Measurements from ENCODE around the gene CRMP1.
"Not testable (repeated sequence)": the region's sequence is repeated elsewhere in the genome, so short reads cannot be mapped to it uniquely, and the experiment has no call there.

Gene CRMP1

DNA sequence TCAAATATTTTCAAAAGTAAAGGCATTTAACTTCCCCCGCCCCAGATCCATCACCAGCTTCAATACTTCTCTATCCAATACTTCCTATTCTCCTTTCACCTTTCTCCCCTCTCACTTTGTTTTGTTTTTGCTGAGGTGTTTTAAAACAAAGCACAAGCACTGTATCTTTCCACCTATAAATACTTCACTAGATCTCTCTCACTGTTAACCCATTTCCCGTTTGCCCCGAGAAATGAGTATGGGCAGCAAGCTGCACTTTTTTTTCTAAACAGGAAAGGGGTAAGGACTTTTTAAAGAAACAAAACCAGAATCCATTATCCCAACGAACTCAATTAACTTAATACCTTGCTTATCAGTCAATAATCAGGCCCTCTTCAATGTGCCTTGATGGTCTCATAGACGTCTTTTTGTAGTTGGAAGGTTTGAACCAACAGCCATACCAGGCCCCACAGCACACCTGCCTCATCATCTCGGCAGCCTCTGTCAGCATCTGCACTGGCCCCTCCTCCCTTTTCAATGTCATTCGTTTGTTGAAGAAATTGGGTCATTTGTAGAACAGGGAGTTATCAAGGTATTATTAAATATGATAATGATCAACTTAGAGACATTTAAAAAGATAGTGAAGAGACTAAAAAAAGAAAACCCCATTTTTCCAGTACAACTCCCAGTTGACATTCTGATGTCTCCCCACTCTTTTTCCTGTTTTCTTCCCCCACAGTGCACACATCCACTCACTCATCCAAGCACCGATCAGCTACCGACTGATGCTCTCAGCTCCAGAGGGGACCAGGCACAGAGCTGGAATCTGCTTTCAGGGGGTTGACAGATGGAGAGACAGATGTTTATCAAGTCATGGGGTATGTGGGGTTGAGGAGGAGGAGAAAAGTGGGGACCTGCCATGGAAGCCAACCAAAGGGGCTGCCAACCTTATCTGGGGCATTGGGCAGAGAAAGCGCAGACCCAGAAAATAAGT is 25.8 kb downstream of the CRMP1 start:
- TF ChIP-seq SUZ12 (IDR thresholded peaks at IDR 0.05; ENCODE audit: extremely low read depth, insufficient read depth, insufficient read length) (no peak), ZNF274 (IDR thresholded peaks at IDR 0.05; ENCODE audit: low read depth, low read length) (no peak), YY1 (IDR thresholded peaks at IDR 0.05; ENCODE audit: insufficient read depth, insufficient read length) (no peak)
- no peaks in the 10 kb centered on the region for H3K9me3 ChIP-seq (ENCODE audit: insufficient read depth, low read length)
- DNase-seq (ENCODE audit: low read depth, low spot score): no peak
- H3K36me3 ChIP-seq (ENCODE audit: insufficient read depth, insufficient read length, low read length): peaks cover 44% of the 10 kb centered on the region
- H3K27me3 ChIP-seq (ENCODE audit: insufficient read depth, insufficient read length): no peaks in the 10 kb centered on the region
- no peak overlapping the region for H3K9ac ChIP-seq (ENCODE audit: insufficient read length, low read depth)
- peaks cover 8% of the 10 kb centered on the region for H3K4me1 ChIP-seq (ENCODE audit: insufficient read depth, insufficient read length)
- no peak overlapping the region for H3K4me3 ChIP-seq (ENCODE audit: insufficient read length, low read depth)

DNA sequence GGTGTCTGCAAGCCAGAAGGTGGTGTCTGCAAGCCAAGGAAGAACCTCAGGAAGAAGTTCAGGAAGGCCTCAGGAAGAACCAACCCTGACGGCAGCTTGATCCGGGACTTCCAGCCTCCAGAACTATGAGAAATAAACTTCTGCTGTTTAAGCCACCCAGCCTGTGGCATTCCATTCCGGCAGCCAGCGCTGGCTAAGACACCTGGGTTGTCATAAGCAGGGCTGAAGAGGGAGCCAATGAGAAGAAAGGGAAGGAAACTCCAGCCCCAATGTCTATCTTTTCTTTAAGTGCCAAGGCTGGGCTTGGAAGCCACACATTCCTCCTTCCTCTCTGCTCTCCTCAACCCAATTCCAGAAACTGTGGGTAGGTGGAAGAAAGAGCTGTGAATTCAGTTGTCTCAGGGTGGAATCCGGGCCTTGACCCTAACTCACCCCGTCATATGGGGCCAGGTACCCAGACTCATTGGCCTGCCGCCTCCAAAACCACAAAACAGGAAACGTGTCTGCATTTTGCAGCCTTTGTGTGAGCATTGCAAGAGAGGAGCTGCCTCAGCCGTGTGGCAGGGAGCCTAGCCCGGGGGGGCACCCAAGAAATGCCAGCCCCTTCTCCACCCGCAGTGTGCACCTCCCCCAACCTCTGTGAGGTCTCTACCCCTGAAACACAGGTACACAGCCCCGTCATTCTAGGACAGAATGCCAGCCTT is 26.8 kb downstream of the CRMP1 start:
- Histone ChIP-seq H3K4me1 (ENCODE audit: insufficient read depth, insufficient read length) (peaks cover 8% of the 10 kb centered on the region), H3K4me3 (ENCODE audit: insufficient read length, low read depth) (no peak overlapping the region), H3K36me3 (ENCODE audit: insufficient read depth, insufficient read length, low read length) (peaks cover 47% of the 10 kb centered on the region), H3K27me3 (ENCODE audit: insufficient read depth, insufficient read length) (no peaks in the 10 kb centered on the region), H3K9ac (ENCODE audit: insufficient read length, low read depth) (no peak overlapping the region), H3K9me3 (ENCODE audit: insufficient read depth, low read length) (no peaks in the 10 kb centered on the region)
- TF ChIP-seq YY1 (IDR thresholded peaks at IDR 0.05; ENCODE audit: insufficient read depth, insufficient read length) (no peak), ZNF274 (IDR thresholded peaks at IDR 0.05; ENCODE audit: low read depth, low read length) (no peak), SUZ12 (IDR thresholded peaks at IDR 0.05; ENCODE audit: extremely low read depth, insufficient read depth, insufficient read length) (no peak)
- no peak for DNase-seq (ENCODE audit: low read depth, low spot score)

DNA sequence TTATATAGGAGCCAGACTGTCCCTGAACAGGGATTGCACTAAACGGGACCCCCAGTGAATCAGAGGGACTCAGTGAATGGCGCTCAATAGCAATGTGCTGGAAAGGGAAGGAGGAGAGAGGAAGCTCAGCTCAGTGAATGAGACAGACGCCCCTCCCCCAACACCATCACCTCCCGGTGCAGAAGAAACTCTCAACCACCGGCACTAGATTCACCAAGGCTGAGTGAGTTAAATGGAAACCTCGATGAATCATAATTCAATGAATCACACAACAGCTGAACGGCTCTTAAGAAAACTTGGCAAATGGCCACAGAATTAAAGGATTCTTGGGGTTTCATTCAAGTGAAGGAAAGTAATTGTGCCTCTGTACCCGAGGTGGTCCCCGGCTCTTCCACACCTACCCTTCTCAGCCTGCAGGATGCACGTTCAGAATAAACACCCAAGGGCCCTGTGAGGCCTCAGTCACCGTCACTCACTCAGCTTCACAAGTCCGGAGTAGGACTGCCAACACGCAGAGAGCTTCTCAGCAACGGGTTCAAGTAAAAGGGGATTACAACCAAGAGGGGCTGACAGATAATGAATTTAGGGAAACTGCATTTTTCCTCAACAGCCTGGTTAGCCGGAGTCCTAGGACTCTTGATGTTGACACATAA is 29.3 kb downstream of the CRMP1 start:
- no peaks in the 10 kb centered on the region for H3K27me3 ChIP-seq (ENCODE audit: insufficient read depth, insufficient read length)
- H3K4me3 ChIP-seq (ENCODE audit: insufficient read length, low read depth): no peak overlapping the region
- peaks cover 58% of the 10 kb centered on the region for H3K36me3 ChIP-seq (ENCODE audit: insufficient read depth, insufficient read length, low read length)
- no peak overlapping the region for H3K9ac ChIP-seq (ENCODE audit: insufficient read length, low read depth)
- H3K4me1 ChIP-seq (ENCODE audit: insufficient read depth, insufficient read length): peaks cover 8% of the 10 kb centered on the region
- DNase-seq (ENCODE audit: low read depth, low spot score): no peak
- TF ChIP-seq YY1 (IDR thresholded peaks at IDR 0.05; ENCODE audit: insufficient read depth, insufficient read length): no peak
- TF ChIP-seq SUZ12 (IDR thresholded peaks at IDR 0.05; ENCODE audit: extremely low read depth, insufficient read depth, insufficient read length): no peak
- TF ChIP-seq ZNF274 (IDR thresholded peaks at IDR 0.05; ENCODE audit: low read depth, low read length): no peak
- no peaks in the 10 kb centered on the region for H3K9me3 ChIP-seq (ENCODE audit: insufficient read depth, low read length)

DNA sequence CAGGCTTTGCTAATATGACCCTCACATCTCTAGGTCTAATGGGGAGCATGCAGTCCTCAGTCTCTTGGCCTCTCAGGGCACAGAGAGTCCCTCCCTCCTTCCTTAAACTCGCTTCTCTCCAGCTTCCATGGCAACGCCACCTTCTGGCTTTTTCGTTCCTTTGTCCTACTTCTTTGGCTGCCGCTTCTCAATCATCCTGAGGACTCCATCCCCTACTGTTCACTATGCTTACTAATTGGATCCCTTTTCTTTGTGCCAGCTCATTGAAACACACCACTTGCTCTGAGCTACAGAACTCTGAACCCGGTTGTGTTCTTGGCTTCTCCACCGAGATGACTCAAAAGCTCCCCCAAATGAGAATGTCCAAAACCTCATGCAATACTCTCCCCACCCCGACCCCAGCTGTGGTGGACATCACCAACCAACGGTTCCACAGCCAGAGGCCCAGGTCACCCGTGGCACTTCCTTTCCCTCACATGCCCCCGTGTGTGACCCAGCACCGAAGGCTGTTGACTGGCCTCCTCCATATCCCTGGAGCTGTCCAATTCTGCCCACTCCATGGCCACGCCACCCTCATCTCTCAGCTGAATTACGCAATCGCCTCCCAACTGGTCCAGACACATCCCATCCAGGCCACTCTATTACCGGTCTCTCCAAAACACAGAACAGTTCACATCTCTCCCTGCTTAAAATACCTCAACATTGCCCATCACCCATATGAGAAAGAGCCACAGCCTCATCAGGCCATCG is 34.7 kb downstream of the CRMP1 start:
- H3K27me3 ChIP-seq (ENCODE audit: insufficient read depth, insufficient read length): no peaks in the 10 kb centered on the region
- TF ChIP-seq YY1 (IDR thresholded peaks at IDR 0.05; ENCODE audit: insufficient read depth, insufficient read length) (no peak), ZNF274 (IDR thresholded peaks at IDR 0.05; ENCODE audit: low read depth, low read length) (no peak), SUZ12 (IDR thresholded peaks at IDR 0.05; ENCODE audit: extremely low read depth, insufficient read depth, insufficient read length) (no peak)
- H3K4me3 ChIP-seq (ENCODE audit: insufficient read length, low read depth): no peak overlapping the region
- no peak for DNase-seq (ENCODE audit: low read depth, low spot score)
- no peaks in the 10 kb centered on the region for H3K4me1 ChIP-seq (ENCODE audit: insufficient read depth, insufficient read length)
- no peaks in the 10 kb centered on the region for H3K9me3 ChIP-seq (ENCODE audit: insufficient read depth, low read length)
- peaks cover 60% of the 10 kb centered on the region for H3K36me3 ChIP-seq (ENCODE audit: insufficient read depth, insufficient read length, low read length)
- no peak overlapping the region for H3K9ac ChIP-seq (ENCODE audit: insufficient read length, low read depth)

DNA sequence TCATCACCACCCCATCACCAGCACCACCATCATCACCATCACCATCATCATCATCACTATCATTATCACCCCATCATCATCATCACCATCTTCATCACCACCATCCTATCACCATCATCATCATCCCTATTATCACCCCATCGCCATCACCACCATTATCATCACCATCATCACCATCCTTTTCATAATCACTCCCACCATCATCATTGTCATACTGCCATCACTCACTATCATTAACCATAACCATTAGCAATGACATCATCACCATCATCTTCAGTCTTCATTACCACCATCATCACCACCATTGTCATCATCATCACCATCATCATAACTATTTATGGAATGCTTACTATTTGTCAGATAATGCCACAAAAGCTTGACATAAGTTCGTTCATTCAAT is 35.7 kb downstream of the CRMP1 start:
- DNase-seq (ENCODE audit: low read depth, low spot score): no peak
- no peak overlapping the region for H3K4me3 ChIP-seq (ENCODE audit: insufficient read length, low read depth)
- no peak overlapping the region for H3K9ac ChIP-seq (ENCODE audit: insufficient read length, low read depth)
- H3K4me1 ChIP-seq (ENCODE audit: insufficient read depth, insufficient read length): no peaks in the 10 kb centered on the region
- peaks cover 60% of the 10 kb centered on the region for H3K36me3 ChIP-seq (ENCODE audit: insufficient read depth, insufficient read length, low read length)
- TF ChIP-seq ZNF274 (IDR thresholded peaks at IDR 0.05; ENCODE audit: low read depth, low read length): no peak
- H3K9me3 ChIP-seq (ENCODE audit: insufficient read depth, low read length): no peaks in the 10 kb centered on the region
- no peaks in the 10 kb centered on the region for H3K27me3 ChIP-seq (ENCODE audit: insufficient read depth, insufficient read length)

DNA sequence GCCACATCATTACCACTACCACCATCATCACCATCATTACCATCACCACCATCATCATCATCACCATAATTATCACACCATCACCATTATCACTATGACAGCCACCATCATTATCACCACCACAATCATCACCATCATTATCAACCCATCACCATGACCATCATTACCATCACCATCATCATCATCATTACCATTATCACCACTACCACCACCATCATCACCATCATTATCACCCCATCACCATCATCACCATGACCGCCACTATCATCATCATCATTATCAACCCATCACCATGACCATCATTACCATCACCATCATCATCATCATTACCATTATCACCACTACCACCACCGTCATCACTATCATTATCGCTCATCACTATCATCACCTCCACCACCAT is 36.5 kb downstream of the CRMP1 start:
- not testable (repeated sequence) for H3K4me3 ChIP-seq (ENCODE audit: insufficient read length, low read depth); H3K9me3 ChIP-seq (ENCODE audit: insufficient read depth, low read length); H3K4me1 ChIP-seq (ENCODE audit: insufficient read depth, insufficient read length); DNase-seq (ENCODE audit: low read depth, low spot score); H3K9ac ChIP-seq (ENCODE audit: insufficient read length, low read depth); H3K27me3 ChIP-seq (ENCODE audit: insufficient read depth, insufficient read length)
- peaks cover 59% of the 10 kb centered on the region for H3K36me3 ChIP-seq (ENCODE audit: insufficient read depth, insufficient read length, low read length)

Data from NT2/D1 (cell line).